CD4-positive, alpha-beta memory T cell (primary cell): ENCODE measurements around the gene KRTAP5-4. TPM values are rescaled to one million over a fixed set of nuclear protein-coding genes. Genes with fewer than 3 reads are reported as not detected.
A peak's percentile ranks its signal among the peaks of the same experiment; 100 is the strongest.
"Not testable (repeated sequence)": the region's sequence is repeated elsewhere in the genome, so short reads cannot be mapped to it uniquely, and the experiment has no call there.

Source experiments
- CTCF ChIA-PET: fragments of 350-600 bp; sonication (Branson Sonifier 250); formaldehyde crosslinking; loops from one replicate; lab custom pipeline; 2021; ENCODE audit warnings: inconsistent platforms; ENCODE audit not compliant: partially characterized antibody; lab: Charles Lee
- POLR2A ChIA-PET: fragments of 350-600 bp; sonication (Branson Sonifier 250); formaldehyde crosslinking; loops from one replicate; lab custom pipeline; 2021; ENCODE audit not compliant: partially characterized antibody; lab: Charles Lee
- DNase-seq, 5 donors: peaks; one replicate each; pipeline versions ENCODE4 v3.0.0 to v3.0.0-alpha.2; 2020 to 2022; ENCODE audit warnings: mixed read lengths in 1 of 5
- H3K27ac ChIP-seq: one replicate; pipeline ENCODE4 v1.7.0; 2013; ENCODE audit warnings: low read depth, low read length
- H3K27me3 ChIP-seq: 2 replicates; pipeline ENCODE4 v1.7.0; 2013; ENCODE audit warnings: mild to moderate bottlenecking, low read length, moderate library complexity; ENCODE audit not compliant: insufficient read depth
- H3K36me3 ChIP-seq: 2 replicates; pipeline ENCODE4 v1.7.0; 2013; ENCODE audit warnings: mild to moderate bottlenecking, low read length, moderate library complexity; ENCODE audit not compliant: insufficient read depth
- H3K4me1 ChIP-seq: 2 replicates; pipeline ENCODE4 v1.7.0; 2013; ENCODE audit warnings: mild to moderate bottlenecking, low read length, moderate library complexity; ENCODE audit not compliant: insufficient read depth
- H3K4me3 ChIP-seq, 2 donors: one replicate each; pipeline ENCODE4 v1.7.0; 2013; ENCODE audit warnings: low read length in 2 of 2, mild to moderate bottlenecking in 1 of 2
- H3K9me3 ChIP-seq, 2 donors: one replicate each; pipeline ENCODE4 v1.7.0; 2013; ENCODE audit warnings: low read length in 2 of 2, control low read depth in 1 of 2; ENCODE audit not compliant: control insufficient read depth in 1 of 2
- H3K27ac Mint-ChIP-seq, 7 donors: one replicate each; pipeline ENCODE4 v1.8.0; 2020 to 2021; ENCODE audit warnings: mixed read lengths in 7 of 7, mild to moderate bottlenecking in 6 of 7, inconsistent platforms in 3 of 7, moderate library complexity in 3 of 7
- H3K27me3 Mint-ChIP-seq, 2 donors: one replicate each; pipeline ENCODE4 v1.8.0; 2020 to 2021; ENCODE audit warnings: mixed read lengths in 2 of 2
- H3K36me3 Mint-ChIP-seq, 2 donors: one replicate each; pipeline ENCODE4 v1.8.0; 2020 to 2021; ENCODE audit warnings: mixed read lengths in 2 of 2, inconsistent platforms in 1 of 2, mild to moderate bottlenecking in 1 of 2
- H3K4me1 Mint-ChIP-seq, 4 donors: one replicate each; pipeline ENCODE4 v1.8.0; 2020 to 2021; ENCODE audit warnings: mixed read lengths in 4 of 4, mild to moderate bottlenecking in 1 of 4
- H3K4me3 Mint-ChIP-seq, 8 donors: one replicate each; pipeline ENCODE4 v1.8.0; 2020 to 2021; ENCODE audit warnings: mixed read lengths in 8 of 8, mild to moderate bottlenecking in 7 of 8, moderate library complexity in 6 of 8, inconsistent platforms in 3 of 8
- H3K9me3 Mint-ChIP-seq, 8 donors: one replicate each; pipeline ENCODE4 v1.8.0; 2020 to 2021; ENCODE audit warnings: mixed read lengths in 8 of 8, mild to moderate bottlenecking in 5 of 8, inconsistent platforms in 3 of 8, moderate library complexity in 1 of 8
- intact Hi-C: fragments of 100-400 bp; cut with micrococcal nuclease; formaldehyde crosslinking; loops from one replicate; pipeline ENCODE4 v1.15.1; 2023
- polyA plus RNA-seq, 2 donors: library from polyadenylated mRNA; unstranded; fragments of 300-500 nt; fragmentation: Illumina TruSeq; gene quantifications; one replicate each; pipeline ENCODE4 v1.2.3, GENCODE V29; 2021
- total RNA-seq, 2 experiments: library from RNA; stranded (reverse); gene quantifications; one replicate each; pipeline ENCODE4 v1.2.3, GENCODE V29; 2021

KRTAP5-4 gene
- total and polyA plus RNA-seq, 4 experiments from 2014 or later = not detected

GRCh38 chr11:1600626-1601025, 21.3 kb downstream of the KRTAP5-4 start:
- Mint-ChIP-seq H3K4me1 (peaks cover 5 to 30% (median 9%) of the 10 kb centered on the region in 4 donors), H3K9me3 (no peaks in the 10 kb centered on the region), H3K27me3 (peaks cover 11 to 16% of the 10 kb centered on the region in 2 donors), H3K27ac (peak overlapping the region in 1 of 7 donors; percentile 1), H3K4me3 (no peak overlapping the region), H3K36me3 (no peaks in the 10 kb centered on the region)
- peaks cover 4% of the 10 kb centered on the region for H3K4me1 ChIP-seq
- no peak for DNase-seq
- POLR2A ChIA-PET = no interaction called here
- H3K4me3 ChIP-seq = no peak overlapping the region
- no peaks in the 10 kb centered on the region for H3K9me3 ChIP-seq
- no peaks in the 10 kb centered on the region for H3K36me3 ChIP-seq
- H3K27me3 ChIP-seq = no peaks in the 10 kb centered on the region
- H3K27ac ChIP-seq = no peak overlapping the region
- intact Hi-C loops = no loop called here
- CTCF ChIA-PET = no interaction called here

DNA sequence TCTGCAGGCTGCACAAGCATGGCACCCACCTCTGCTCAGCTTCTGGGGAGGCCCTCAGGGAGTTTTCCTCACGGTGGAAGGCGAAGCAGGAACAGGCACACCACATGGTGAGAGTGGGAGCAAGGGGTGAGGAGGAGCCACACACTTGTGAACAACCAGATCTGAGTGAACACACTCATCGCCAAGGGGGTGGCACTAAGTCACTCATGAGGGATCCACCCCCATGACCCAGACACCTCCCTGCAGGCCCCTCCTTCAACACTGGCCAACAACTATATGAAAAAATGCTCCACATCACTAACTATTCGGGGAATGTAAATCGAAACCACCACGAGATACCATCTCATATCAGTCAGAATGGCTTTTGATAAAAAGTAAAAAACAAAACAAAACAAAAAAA, 23.1 kb downstream of the KRTAP5-4 start:
- CTCF ChIA-PET = interaction anchor here (0.6 to 6.4 kb wide), 2 partner anchors 9 to 30 kb away, joined by 3 to 53 read pairs; partner anchors contain the start of genes KRTAP5-3 and KRTAP5-5
- H3K27me3 ChIP-seq = no peaks in the 10 kb centered on the region
- no peaks in the 10 kb centered on the region for H3K9me3 ChIP-seq
- peak in 3 of 5 donors; percentile 9 to 56 (median 36) for DNase-seq
- Mint-ChIP-seq H3K27ac (peak overlapping the region in 3 of 7 donors; percentile 8 to 65 (median 19)), H3K27me3 (peaks cover 12 to 18% of the 10 kb centered on the region in 2 donors), H3K4me3 (peak overlapping the region in 4 of 8 donors; percentile 1 to 48 (median 15)), H3K9me3 (no peaks in the 10 kb centered on the region), H3K36me3 (no peaks in the 10 kb centered on the region), H3K4me1 (peaks cover 11 to 34% (median 13%) of the 10 kb centered on the region in 4 donors)
- H3K36me3 ChIP-seq = no peaks in the 10 kb centered on the region
- POLR2A ChIA-PET = interaction anchor here (1.6 kb wide), 1 partner anchor 10 kb away, joined by 4 read pairs; no protein-coding TSS in a partner anchor
- H3K4me3 ChIP-seq = no peak overlapping the region
- intact Hi-C loops = no loop called here
- H3K4me1 ChIP-seq = no peaks in the 10 kb centered on the region
- H3K27ac ChIP-seq = no peak overlapping the region

- H3K27ac ChIP-seq, DNase-seq, H3K9me3 Mint-ChIP-seq, H3K4me1 ChIP-seq, H3K4me3 ChIP-seq, H3K36me3 ChIP-seq, H3K36me3 Mint-ChIP-seq, H3K9me3 ChIP-seq, intact Hi-C loops, H3K27me3 ChIP-seq: not testable (repeated sequence)
- CTCF ChIA-PET = interaction anchor here (0.6 to 6.4 kb wide), 3 partner anchors 9 to 41 kb away, joined by 3 to 53 read pairs (median 3); partner anchors contain the start of genes KRTAP5-3 and KRTAP5-5
- Mint-ChIP-seq H3K27me3 (peaks cover 9 to 17% of the 10 kb centered on the region in 2 donors), H3K27ac (peak overlapping the region in 3 of 7 donors; percentile 8 to 65 (median 19)), H3K4me1 (peaks cover 11 to 30% (median 13%) of the 10 kb centered on the region in 4 donors), H3K4me3 (peak overlapping the region in 2 of 8 donors; percentile 1 to 48)
- POLR2A ChIA-PET = interaction anchor here (1.6 kb wide), 1 partner anchor 9 kb away, joined by 4 read pairs; no protein-coding TSS in a partner anchor
Observed at GRCh38 chr11:1598406-1598805, 23.5 kb downstream of the KRTAP5-4 start.

DNA sequence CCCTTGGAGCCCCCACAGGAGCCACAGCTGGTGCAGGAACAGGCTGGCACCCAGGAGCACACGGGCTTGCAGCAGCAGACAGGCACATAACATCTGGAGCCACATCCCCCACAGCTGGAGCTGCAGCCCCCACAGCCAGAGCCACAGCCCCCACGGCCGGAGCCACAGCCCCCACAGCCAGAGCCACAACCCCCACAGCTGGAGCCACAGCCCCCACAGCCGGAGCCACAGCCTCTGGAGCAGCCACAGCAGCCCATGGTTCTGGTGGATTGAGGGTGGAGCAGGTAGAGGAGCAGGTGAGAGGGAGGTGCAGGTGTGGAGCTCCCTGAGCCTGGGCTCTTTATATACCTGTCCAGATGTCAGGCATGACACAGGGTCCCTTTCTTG, 24.0 kb downstream of the KRTAP5-4 start, which contains the start of gene KRTAP5-2:
TSS of gene KRTAP5-2 (minus strand) at position 301 of the 387 bp plus-strand sequence. CDS start at position 257, 44 bp downstream.
- POLR2A ChIA-PET = interaction anchor here (1.6 kb wide), 1 partner anchor 9 kb away, joined by 4 read pairs; no protein-coding TSS in a partner anchor
- H3K27me3 Mint-ChIP-seq = peaks cover 9 to 15% of the 10 kb centered on the region in 2 donors
- intact Hi-C loops = no loop called here

GRCh38 chr11:1597331-1597993, 24.5 kb downstream of the KRTAP5-4 start:
- Histone ChIP-seq H3K9me3 (no peaks in the 10 kb centered on the region), H3K27me3 (no peaks in the 10 kb centered on the region), H3K27ac (no peak overlapping the region), H3K36me3 (no peaks in the 10 kb centered on the region), H3K4me3 (no peak overlapping the region), H3K4me1 (no peaks in the 10 kb centered on the region)
- CTCF ChIA-PET = interaction anchor here (0.9 to 6.4 kb wide), 4 partner anchors 11 to 42 kb away, joined by 3 to 53 read pairs (median 4); partner anchors contain the start of genes KRTAP5-3 and KRTAP5-5
- H3K36me3 Mint-ChIP-seq = no peaks in the 10 kb centered on the region
- H3K4me1 Mint-ChIP-seq = peaks cover 11 to 30% (median 13%) of the 10 kb centered on the region in 4 donors
- no peaks in the 10 kb centered on the region for H3K9me3 Mint-ChIP-seq
- H3K4me3 Mint-ChIP-seq = no peak overlapping the region
- H3K27me3 Mint-ChIP-seq = peaks cover 9 to 15% of the 10 kb centered on the region in 2 donors
- no peak for DNase-seq
- no peak overlapping the region for H3K27ac Mint-ChIP-seq
- intact Hi-C loops = no loop called here
- POLR2A ChIA-PET = interaction anchor here (1.0 kb wide), 1 partner anchor 8 kb away, joined by 4 read pairs; no protein-coding TSS in a partner anchor

More for the DNA sequence above, 24.0 kb downstream of the KRTAP5-4 start, which contains the start of gene KRTAP5-2:
- Histone ChIP-seq H3K27me3 (no peaks in the 10 kb centered on the region), H3K9me3 (no peaks in the 10 kb centered on the region), H3K4me1 (no peaks in the 10 kb centered on the region), H3K4me3 (no peak within 1 kb of the TSS), H3K27ac (no peak within 1 kb of the TSS), H3K36me3 (no peaks in the 10 kb centered on the region)
- Mint-ChIP-seq H3K4me1 (peaks cover 11 to 30% (median 13%) of the 10 kb centered on the region in 4 donors), H3K27ac (peak within 1 kb of the TSS in 3 of 7 donors; percentile 8 to 65 (median 19)), H3K36me3 (no peaks in the 10 kb centered on the region), H3K4me3 (peak within 1 kb of the TSS in 4 of 8 donors; percentile 1 to 48 (median 15)), H3K9me3 (no peaks in the 10 kb centered on the region)
- CTCF ChIA-PET = interaction anchor here (0.6 to 6.4 kb wide), 3 partner anchors 10 to 42 kb away, joined by 3 to 53 read pairs (median 3); partner anchors contain the start of genes KRTAP5-3 and KRTAP5-5
- DNase-seq = no peak

GRCh38 chr11:1596576-1597121, 25.3 kb downstream of the KRTAP5-4 start:
- peak overlapping the region in 1 of 7 donors; percentile 18 for H3K27ac Mint-ChIP-seq
- H3K4me1 ChIP-seq, H3K36me3 Mint-ChIP-seq, H3K9me3 ChIP-seq, H3K27me3 ChIP-seq, H3K36me3 ChIP-seq, H3K4me3 ChIP-seq, H3K27ac ChIP-seq, DNase-seq, H3K4me3 Mint-ChIP-seq, H3K9me3 Mint-ChIP-seq, intact Hi-C loops: not testable (repeated sequence)
- peaks cover 8 to 14% of the 10 kb centered on the region in 2 donors for H3K27me3 Mint-ChIP-seq
- peaks cover 11 to 30% (median 13%) of the 10 kb centered on the region in 4 donors for H3K4me1 Mint-ChIP-seq
- ChIA-PET CTCF (interaction anchor here (0.7 to 6.4 kb wide), 6 partner anchors 9 to 41 kb away, joined by 3 to 53 read pairs (median 8); partner anchors contain the start of genes KRTAP5-3 and KRTAP5-5), POLR2A (interaction anchor here (1.0 kb wide), 1 partner anchor 9 kb away, joined by 4 read pairs; no protein-coding TSS in a partner anchor)
